ENCODE results near the gene XNDC1N. TPM values are rescaled to one million over a fixed set of nuclear protein-coding genes. Genes with fewer than 3 reads are reported as not detected.

Gene XNDC1N
- total and polyA plus RNA-seq, 2 experiments from 2014 or later = 11.0 to 13.0 TPM

DNA sequence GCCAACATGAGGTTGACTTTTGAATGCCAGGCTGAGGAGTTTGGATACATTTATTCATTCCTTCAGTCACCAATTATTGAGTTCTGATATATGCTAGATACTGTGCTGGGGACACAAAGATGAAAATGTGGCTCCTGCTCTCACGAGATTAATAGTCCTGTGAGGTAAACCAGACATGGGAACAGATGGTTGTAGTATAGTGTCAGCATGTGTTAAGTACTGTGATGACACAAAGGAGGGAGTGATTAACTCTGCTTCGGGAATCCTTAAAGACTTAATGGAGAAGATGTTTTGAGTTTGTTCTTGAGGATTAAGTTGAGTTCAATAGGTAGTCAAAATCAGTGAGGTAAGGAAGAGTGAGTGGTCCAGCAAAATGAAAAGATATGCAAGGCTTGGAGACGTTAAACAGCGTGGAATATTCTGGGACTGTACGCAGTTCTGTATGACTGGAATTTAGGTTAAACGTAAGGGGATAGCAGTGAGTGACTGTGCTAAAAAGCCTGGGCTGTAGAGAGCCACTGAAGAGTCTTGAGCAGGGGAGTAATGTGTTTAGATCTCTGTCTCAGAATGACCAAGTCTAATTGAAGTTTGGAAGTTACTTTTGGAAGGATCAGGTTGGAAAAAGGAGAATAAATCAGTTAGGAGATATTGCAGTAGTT is 12.3 kb upstream of the XNDC1N start:
- no peaks in the 10 kb centered on the region for H3F3A ChIP-seq (replicated peaks; ENCODE audit: low read depth)
- H3K27ac ChIP-seq (ENCODE audit: low read depth) = no peak overlapping the region
- H2AFZ ChIP-seq = no peak overlapping the region
- no peak overlapping the region for H3K4me2 ChIP-seq
- H3K4me3 Mint-ChIP-seq = no peak overlapping the region
- TF ChIP-seq EZH2phosphoT487 (IDR thresholded peaks at IDR 0.05; ENCODE audit: unreplicated experiment) = no peak
- TF ChIP-seq ZNF114 (CRISPR knock-in tag; IDR thresholded peaks at IDR 0.05) = no peak
- TF ChIP-seq ZNF462 (CRISPR knock-in tag; IDR thresholded peaks at IDR 0.05) = no peak
- no peak for TF ChIP-seq ZNF331 (CRISPR knock-in tag; IDR thresholded peaks at IDR 0.05; ENCODE audit: low read depth)
- TF ChIP-seq CREB1 (CRISPR knock-in tag; IDR thresholded peaks at IDR 0.05; ENCODE audit: low read depth) = no peak
- TF ChIP-seq STAT1 (IDR thresholded peaks at IDR 0.05; ENCODE audit: unreplicated experiment) = no peak
- no peak overlapping the region for H3K4me3 ChIP-seq
- no peak for DNase-seq (ENCODE audit: low spot score)
- H3K36me3 Mint-ChIP-seq (ENCODE audit: low read depth) = no peaks in the 10 kb centered on the region
- no peak for ATAC-seq
- no peaks in the 10 kb centered on the region for H3K9me3 Mint-ChIP-seq
- 0 out of 3 replicates have a peak, but pooled peaks cover 3% of the 10 kb centered on the region for H3K4me1 Mint-ChIP-seq
- H3K79me2 ChIP-seq (replicated peaks; ENCODE audit: insufficient read depth) = peaks cover 97% of the 10 kb centered on the region
- H3K27ac Mint-ChIP-seq = no peak overlapping the region
- H3K27me3 ChIP-seq (ENCODE audit: insufficient read depth) = no peaks in the 10 kb centered on the region
- H4K20me1 ChIP-seq (replicated peaks; ENCODE audit: insufficient read depth) = peaks cover 54% of the 10 kb centered on the region
- H3K9me2 ChIP-seq (ENCODE audit: insufficient read depth) = no peaks in the 10 kb centered on the region
- no peaks in the 10 kb centered on the region; the same call in 1 of the 2 replicates for H3K36me3 ChIP-seq (ENCODE audit: insufficient read depth)
- H3K4me1 ChIP-seq (ENCODE audit: insufficient read depth) = no peaks in the 10 kb centered on the region
- no peaks in the 10 kb centered on the region for H3K27me3 Mint-ChIP-seq (ENCODE audit: insufficient read depth, low read depth, poor library complexity)

Data from GM23338 (cell line).